ENCODE measurements around the gene EEF2. TPM values are rescaled to one million over a fixed set of nuclear protein-coding genes. Genes with fewer than 3 reads are reported as not detected.
"Not testable (repeated sequence)": the region's sequence is repeated elsewhere in the genome, so short reads cannot be mapped to it uniquely, and the experiment has no call there.

EEF2 gene
- total RNA-seq, 1 donor from 2014 or later = 3,492 TPM

- Histone ChIP-seq H3K27me3 (ENCODE audit: control insufficient read depth, insufficient read depth, low read length) (no peaks in the 10 kb centered on the region), H3K36me3 (ENCODE audit: control insufficient read depth, insufficient read depth, low read length) (peaks cover 2% of the 10 kb centered on the region), H3K4me3 (ENCODE audit: low read depth, low read length) (no peak overlapping the region)
- no peak for TF ChIP-seq CTCF (IDR thresholded peaks at IDR 0.05; ENCODE audit: insufficient read depth, low read length, poor library complexity, severe bottlenecking)
- DNase-seq (ENCODE audit: low read depth) = no peak
Observed at GRCh38 chr19:3961007-3961406, 24.3 kb downstream of the EEF2 start.

- no peak for DNase-seq (ENCODE audit: low read depth)
- no peak overlapping the region for H3K4me3 ChIP-seq (ENCODE audit: low read depth, low read length)
- H3K27me3 ChIP-seq (ENCODE audit: control insufficient read depth, insufficient read depth, low read length) = no peaks in the 10 kb centered on the region
- H3K36me3 ChIP-seq (ENCODE audit: control insufficient read depth, insufficient read depth, low read length) = peaks cover 1% of the 10 kb centered on the region
- TF ChIP-seq CTCF (IDR thresholded peaks at IDR 0.05; ENCODE audit: insufficient read depth, low read length, poor library complexity, severe bottlenecking) = no peak
Observed at GRCh38 chr19:3959766-3960131, 25.5 kb downstream of the EEF2 start.

- no peak for DNase-seq (ENCODE audit: low read depth)
- no peak for TF ChIP-seq CTCF (IDR thresholded peaks at IDR 0.05; ENCODE audit: insufficient read depth, low read length, poor library complexity, severe bottlenecking)
- no peaks in the 10 kb centered on the region for H3K27me3 ChIP-seq (ENCODE audit: control insufficient read depth, insufficient read depth, low read length)
- H3K4me3 ChIP-seq (ENCODE audit: low read depth, low read length) = no peak overlapping the region
- H3K36me3 ChIP-seq (ENCODE audit: control insufficient read depth, insufficient read depth, low read length) = peaks cover 1% of the 10 kb centered on the region
Observed at GRCh38 chr19:3958836-3959765, 26.2 kb downstream of the EEF2 start.

GRCh38 chr19:3955688-3956087 lies 29.6 kb downstream of the EEF2 start:
- DNase-seq (ENCODE audit: low read depth) = no peak
- H3K36me3 ChIP-seq (ENCODE audit: control insufficient read depth, insufficient read depth, low read length) = no peaks in the 10 kb centered on the region
- no peak overlapping the region for H3K4me3 ChIP-seq (ENCODE audit: low read depth, low read length)
- H3K27me3 ChIP-seq (ENCODE audit: control insufficient read depth, insufficient read depth, low read length) = no peaks in the 10 kb centered on the region
- TF ChIP-seq CTCF (IDR thresholded peaks at IDR 0.05; ENCODE audit: insufficient read depth, low read length, poor library complexity, severe bottlenecking) = no peak

- not testable (repeated sequence) for H3K4me3 ChIP-seq (ENCODE audit: low read depth, low read length); H3K27me3 ChIP-seq (ENCODE audit: control insufficient read depth, insufficient read depth, low read length); H3K36me3 ChIP-seq (ENCODE audit: control insufficient read depth, insufficient read depth, low read length); DNase-seq (ENCODE audit: low read depth)
Observed at GRCh38 chr19:3955276-3955675, 30.0 kb downstream of the EEF2 start.

- Histone ChIP-seq H3K27me3 (ENCODE audit: control insufficient read depth, insufficient read depth, low read length) (no peaks in the 10 kb centered on the region), H3K36me3 (ENCODE audit: control insufficient read depth, insufficient read depth, low read length) (no peaks in the 10 kb centered on the region), H3K4me3 (ENCODE audit: low read depth, low read length) (no peak overlapping the region)
- no peak for DNase-seq (ENCODE audit: low read depth)
- no peak for TF ChIP-seq CTCF (IDR thresholded peaks at IDR 0.05; ENCODE audit: insufficient read depth, low read length, poor library complexity, severe bottlenecking)
Observed at GRCh38 chr19:3954107-3954506, 31.2 kb downstream of the EEF2 start.

GRCh38 chr19:3952755-3953276 lies 32.4 kb downstream of the EEF2 start:
- H3K27me3 ChIP-seq (ENCODE audit: control insufficient read depth, insufficient read depth, low read length); DNase-seq (ENCODE audit: low read depth); H3K36me3 ChIP-seq (ENCODE audit: control insufficient read depth, insufficient read depth, low read length); H3K4me3 ChIP-seq (ENCODE audit: low read depth, low read length): not testable (repeated sequence)
